Suprapubic skin (tissue), 4 donors: ENCODE measurements around the gene ZNF597. TPM values are rescaled to one million over a fixed set of nuclear protein-coding genes. Genes with fewer than 3 reads are reported as not detected.

Experiments
- DNase-seq, 2 donors: peaks; one replicate each; pipeline ENCODE4 v3.0.0-alpha.2; 2019; ENCODE audit warnings: low spot score in 2 of 2
- H3K27ac ChIP-seq: fragments of 200-600 bp; sonication (generic); one replicate; pipeline ENCODE4 v1.5.1; 2019
- H3K27me3 ChIP-seq: fragments of 200-600 bp; sonication (generic); one replicate; pipeline ENCODE4 v1.5.1; 2019
- H3K36me3 ChIP-seq: fragments of 200-600 bp; sonication (generic); one replicate; pipeline ENCODE4 v1.5.1; 2019
- H3K4me1 ChIP-seq: fragments of 200-600 bp; sonication (generic); one replicate; pipeline ENCODE4 v1.5.1; 2019
- H3K4me3 ChIP-seq: fragments of 200-600 bp; sonication (generic); one replicate; pipeline ENCODE4 v1.5.1; 2019; ENCODE audit warnings: mild to moderate bottlenecking
- H3K9me3 ChIP-seq: fragments of 200-600 bp; sonication (generic); one replicate; pipeline ENCODE4 v1.5.1; 2019
- CTCF ChIP-seq, 2 donors: fragments of 200-600 bp in 1 of 2; fragments of 450-650 bp in 1 of 2; sonication (generic) in 1 of 2; IDR thresholded peaks; one replicate each; pipeline ENCODE4 v1.5.1; 2016 to 2019; ENCODE audit warnings: antibody characterized with exemption in 2 of 2, mild to moderate bottlenecking in 1 of 2, moderate library complexity in 1 of 2
- EP300 ChIP-seq: sonication (generic); formaldehyde crosslinking; IDR thresholded peaks from one replicate; pipeline ENCODE4 v1.6.1; 2017; ENCODE audit warnings: antibody characterized with exemption
- POLR2A ChIP-seq, 2 donors: fragments of 450-650 bp; IDR thresholded peaks; one replicate each; pipeline ENCODE4 v1.6.1; 2017; ENCODE audit warnings: antibody characterized with exemption in 2 of 2, mild to moderate bottlenecking in 2 of 2, moderate library complexity in 2 of 2
- POLR2AphosphoS5 ChIP-seq, 3 donors: sonication (generic); formaldehyde crosslinking; IDR thresholded peaks; one replicate each; pipeline ENCODE4 v1.6.1; 2017; ENCODE audit warnings: antibody characterized with exemption in 3 of 3
- WGBS: methylation state at CpG from one replicate; pipeline ENCODE4 v1.1.5; 2018; 5-methylcytosine and 5-hydroxymethylcytosine counted together
- total RNA-seq, 4 donors: library from RNA; depleted of rRNA; stranded (reverse); fragments of >200 nt; gene quantifications; one replicate each; pipeline ENCODE4 v1.1.0, GENCODE V29; 2016

Gene ZNF597
- total RNA-seq, 4 donors from 2014 or later = 1.5 to 4.3 (median 2.4) TPM

- Histone ChIP-seq H3K27me3 (no peaks in the 10 kb centered on the region), H3K9me3 (no peaks in the 10 kb centered on the region), H3K4me1 (peaks cover 63% of the 10 kb centered on the region), H3K36me3 (no peaks in the 10 kb centered on the region), H3K4me3 (peak overlapping the region; percentile 59), H3K27ac (no peak overlapping the region)
- TF ChIP-seq CTCF (IDR thresholded peaks at IDR 0.05) (no peak), POLR2A (IDR thresholded peaks at IDR 0.05) (no peak), EP300 (no peak), POLR2AphosphoS5 (IDR thresholded peaks at IDR 0.05) (no peak)
- 63% methylated on average over 9 of the region's 9 CpGs for WGBS
- DNase-seq = no peak
Observed at GRCh38 chr16:3459401-3460090, 16.2 kb upstream of the ZNF597 start.

- Histone ChIP-seq H3K36me3 (no peaks in the 10 kb centered on the region), H3K9me3 (no peaks in the 10 kb centered on the region), H3K4me3 (peak overlapping the region; percentile 59), H3K4me1 (peaks cover 57% of the 10 kb centered on the region), H3K27me3 (no peaks in the 10 kb centered on the region), H3K27ac (peak overlapping the region; percentile 95)
- TF ChIP-seq EP300 = no peak
- TF ChIP-seq POLR2AphosphoS5 (IDR thresholded peaks at IDR 0.05) = no peak
- no peak for TF ChIP-seq CTCF (IDR thresholded peaks at IDR 0.05)
- no peak for TF ChIP-seq POLR2A (IDR thresholded peaks at IDR 0.05)
- no peak for DNase-seq
- 7% methylated on average over 5 of the region's 10 CpGs for WGBS
Observed at GRCh38 chr16:3458852-3459361, 15.6 kb upstream of the ZNF597 start.

GRCh38 chr16:3458278-3458851 is 15.1 kb upstream of the ZNF597 start:
- WGBS = 1% methylated on average over 20 of the region's 47 CpGs
- peak overlapping the region; percentile 59 for H3K4me3 ChIP-seq
- no peak for DNase-seq
- H3K36me3 ChIP-seq = no peaks in the 10 kb centered on the region
- no peaks in the 10 kb centered on the region for H3K27me3 ChIP-seq
- H3K27ac ChIP-seq = peak overlapping the region; percentile 95
- no peaks in the 10 kb centered on the region for H3K9me3 ChIP-seq
- H3K4me1 ChIP-seq = peaks cover 57% of the 10 kb centered on the region
- TF ChIP-seq CTCF (IDR thresholded peaks at IDR 0.05) = no peak
- no peak for TF ChIP-seq POLR2AphosphoS5 (IDR thresholded peaks at IDR 0.05)
- TF ChIP-seq POLR2A (IDR thresholded peaks at IDR 0.05) = no peak
- TF ChIP-seq EP300 = no peak

GRCh38 chr16:3457434-3458252 is 14.3 kb upstream of the ZNF597 start:
- H3K4me1 ChIP-seq = peaks cover 57% of the 10 kb centered on the region
- DNase-seq = peak; percentile 88 to 92
- no peaks in the 10 kb centered on the region for H3K36me3 ChIP-seq
- TF ChIP-seq EP300 (no peak), POLR2AphosphoS5 (IDR thresholded peaks at IDR 0.05) (peak in 2 of 3 donors; percentile 20 to 64), POLR2A (IDR thresholded peaks at IDR 0.05) (peak; percentile 36 to 37), CTCF (IDR thresholded peaks at IDR 0.05) (peak in 1 of 2 donors; percentile 62)
- no CpG with 5 or more reads among the region's 83 CpGs for WGBS
- H3K27me3 ChIP-seq = no peaks in the 10 kb centered on the region
- peak overlapping the region; percentile 59 for H3K4me3 ChIP-seq
- H3K27ac ChIP-seq = peak overlapping the region; percentile 95
- H3K9me3 ChIP-seq = no peaks in the 10 kb centered on the region
